GM12874 (cell line): Measurements from ENCODE around the gene TMEM129.

Source experiments
- TF ChIP-seq, protein P1 (sequence below): IDR thresholded peaks from 2 replicates; pipeline ENCODE4 v1.5.1; 2011; ENCODE audit warnings: low read depth, mild to moderate bottlenecking, control low read depth, low read length, moderate library complexity; ENCODE audit not compliant: insufficient read depth

Gene TMEM129

DNA sequence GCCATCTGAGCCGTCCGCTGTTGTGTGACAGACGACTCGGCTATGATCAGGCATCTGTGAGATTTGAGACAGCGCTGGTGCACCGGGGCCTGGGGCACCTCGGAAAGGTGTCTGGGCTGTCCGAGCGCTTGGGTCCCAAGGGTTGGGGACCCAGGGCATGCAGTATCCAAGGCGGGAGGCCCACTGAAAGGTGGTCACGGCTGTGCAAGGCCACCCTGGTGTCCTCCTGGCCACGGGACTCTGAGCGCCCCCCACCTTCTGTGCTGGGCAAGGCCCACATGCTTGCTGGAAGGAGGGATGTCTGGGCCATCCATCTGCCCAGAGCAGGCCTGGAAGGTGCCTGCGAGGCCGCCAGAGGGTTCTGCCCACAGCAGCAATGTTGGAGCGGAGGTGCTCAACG is 20.1 kb upstream of the TMEM129 start:
- TF ChIP-seq, protein P1, sequence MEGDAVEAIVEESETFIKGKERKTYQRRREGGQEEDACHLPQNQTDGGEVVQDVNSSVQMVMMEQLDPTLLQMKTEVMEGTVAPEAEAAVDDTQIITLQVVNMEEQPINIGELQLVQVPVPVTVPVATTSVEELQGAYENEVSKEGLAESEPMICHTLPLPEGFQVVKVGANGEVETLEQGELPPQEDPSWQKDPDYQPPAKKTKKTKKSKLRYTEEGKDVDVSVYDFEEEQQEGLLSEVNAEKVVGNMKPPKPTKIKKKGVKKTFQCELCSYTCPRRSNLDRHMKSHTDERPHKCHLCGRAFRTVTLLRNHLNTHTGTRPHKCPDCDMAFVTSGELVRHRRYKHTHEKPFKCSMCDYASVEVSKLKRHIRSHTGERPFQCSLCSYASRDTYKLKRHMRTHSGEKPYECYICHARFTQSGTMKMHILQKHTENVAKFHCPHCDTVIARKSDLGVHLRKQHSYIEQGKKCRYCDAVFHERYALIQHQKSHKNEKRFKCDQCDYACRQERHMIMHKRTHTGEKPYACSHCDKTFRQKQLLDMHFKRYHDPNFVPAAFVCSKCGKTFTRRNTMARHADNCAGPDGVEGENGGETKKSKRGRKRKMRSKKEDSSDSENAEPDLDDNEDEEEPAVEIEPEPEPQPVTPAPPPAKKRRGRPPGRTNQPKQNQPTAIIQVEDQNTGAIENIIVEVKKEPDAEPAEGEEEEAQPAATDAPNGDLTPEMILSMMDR, result no peak

DNA sequence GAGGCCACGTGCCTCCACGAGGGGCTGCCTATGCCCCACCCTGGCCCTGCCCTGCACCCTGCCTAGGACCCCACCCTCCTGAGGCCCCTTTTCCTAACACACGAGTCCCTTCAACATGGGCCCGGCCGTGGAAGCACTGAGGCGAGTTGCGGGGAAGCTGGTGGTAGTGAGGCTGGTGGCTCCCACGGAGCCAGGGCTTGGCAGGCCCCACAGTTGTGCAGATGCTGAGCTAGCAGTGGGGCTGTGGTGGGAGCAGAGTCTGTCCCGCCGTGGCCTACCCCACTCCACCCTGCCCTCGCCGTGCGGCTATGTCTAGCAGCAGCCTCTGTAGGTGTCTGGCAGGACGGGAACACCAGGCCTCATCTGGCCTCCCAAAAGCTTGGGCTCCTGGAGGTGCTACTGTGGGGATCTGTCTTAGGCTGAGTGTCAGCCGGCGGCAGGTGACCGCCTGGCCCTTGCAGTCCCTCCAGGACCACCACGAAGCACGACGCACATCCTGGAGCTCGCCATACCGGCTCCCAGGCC is 19.0 kb upstream of the TMEM129 start:
- TF ChIP-seq, protein P1, result no peak

DNA sequence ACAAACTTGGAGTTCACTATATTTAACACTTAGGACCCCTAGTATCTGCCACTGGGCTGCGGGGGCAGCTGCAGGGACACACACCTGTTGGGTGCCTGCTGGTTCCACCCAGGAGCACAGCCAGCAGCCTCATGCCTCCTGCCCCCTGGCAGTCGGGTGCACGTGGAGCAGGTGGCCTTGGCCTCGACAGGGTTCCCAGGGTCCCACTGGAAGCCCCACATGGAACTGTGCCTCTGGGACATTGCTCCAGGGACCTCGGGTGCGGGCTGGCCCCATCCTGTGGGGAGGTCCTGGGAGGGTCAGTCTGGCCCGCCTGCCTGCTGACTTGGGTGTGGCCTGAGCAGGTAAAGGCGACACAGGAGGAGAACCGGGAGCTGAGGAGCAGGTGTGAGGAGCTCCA is 18.2 kb upstream of the TMEM129 start:
- TF ChIP-seq, protein P1, result no peak

DNA sequence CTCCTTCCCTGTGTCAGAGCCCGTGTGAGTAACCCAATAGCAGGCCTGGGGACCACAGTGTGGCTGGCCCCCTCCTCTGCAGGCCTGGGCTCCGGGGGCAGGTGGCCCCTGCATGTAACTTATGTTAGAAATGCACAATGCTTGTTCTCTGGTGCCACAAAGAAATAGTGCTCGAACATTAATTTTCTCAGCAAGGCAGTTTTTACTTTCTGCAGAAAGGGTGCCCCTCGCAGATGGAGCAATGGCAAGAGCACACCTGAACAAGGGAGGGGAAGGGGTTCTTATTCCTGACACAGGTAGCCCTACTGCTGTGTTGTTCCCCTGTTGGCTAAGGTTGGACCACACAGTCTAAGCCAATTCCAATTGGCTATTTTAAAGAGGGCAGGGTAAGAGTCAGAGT is 17.3 kb upstream of the TMEM129 start:
- TF ChIP-seq, protein P1, result no peak

DNA sequence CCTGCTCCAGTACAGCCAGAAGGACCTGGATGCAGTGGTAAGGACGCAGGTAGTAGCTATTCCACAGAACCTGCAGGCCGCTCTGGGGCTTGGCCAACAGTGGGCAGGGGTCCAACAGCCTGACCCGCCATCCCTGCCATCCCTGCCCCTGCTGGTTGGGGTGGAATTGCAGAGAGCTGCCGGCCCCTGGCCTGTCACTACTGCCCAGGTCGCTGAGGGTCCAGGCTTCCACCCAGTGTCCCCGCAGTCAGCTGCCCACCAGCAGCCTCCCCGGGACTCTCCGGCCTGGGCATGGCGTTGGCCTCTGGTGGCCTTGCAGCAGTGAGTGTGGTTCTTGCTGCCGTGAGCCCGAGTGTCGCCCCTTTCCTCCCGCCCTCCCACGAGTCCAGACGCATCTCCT is 16.5 kb upstream of the TMEM129 start:
- TF ChIP-seq, protein P1, result no peak

DNA sequence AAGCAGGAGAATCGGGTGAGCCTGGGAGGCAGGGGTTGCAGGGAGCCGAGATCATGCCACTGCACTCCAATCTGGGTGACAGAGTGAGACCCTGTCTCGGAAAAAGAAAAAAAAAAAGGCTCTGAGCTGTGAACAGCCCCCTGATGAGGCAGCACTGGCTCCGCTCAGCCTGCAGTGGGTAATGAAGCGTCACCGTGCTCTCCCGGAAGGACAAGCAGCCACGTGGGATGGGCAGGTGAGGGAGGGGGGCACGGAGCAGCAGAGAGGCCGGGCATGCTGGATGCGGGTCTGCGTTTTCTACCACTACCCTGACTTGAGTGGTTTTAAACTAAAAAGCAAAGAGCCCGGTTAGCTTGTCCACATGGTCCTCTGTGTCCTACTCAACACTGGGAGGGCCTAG is 15.7 kb upstream of the TMEM129 start:
- TF ChIP-seq, protein P1, result no peak

DNA sequence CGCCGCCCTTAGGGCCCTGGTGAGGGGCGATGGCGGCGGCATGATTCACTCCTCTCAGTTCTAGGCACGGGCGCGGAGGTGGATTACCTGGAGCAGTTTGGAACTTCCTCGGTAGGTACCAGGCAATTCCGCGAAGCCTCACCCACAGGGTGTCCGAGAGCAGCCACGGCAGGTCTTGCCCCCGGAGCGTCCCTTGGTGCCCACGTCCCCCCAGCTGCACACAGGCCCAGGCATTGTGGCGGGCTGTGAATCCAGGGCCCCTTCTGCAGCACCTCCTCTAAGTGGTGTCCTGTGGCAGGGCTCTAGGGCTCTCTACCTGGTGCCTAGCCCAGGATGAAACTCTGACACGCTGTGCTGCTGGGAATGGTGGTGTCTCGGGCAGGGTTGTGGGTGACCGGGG is 14.1 kb upstream of the TMEM129 start:
- TF ChIP-seq, protein P1, result no peak
